Measurements from ENCODE around the gene FSTL4. TPM values are rescaled to one million over a fixed set of nuclear protein-coding genes. Genes with fewer than 3 reads are reported as not detected.

The FSTL4 gene
- polyA plus RNA-seq, 3 donors, result not detected

DNA sequence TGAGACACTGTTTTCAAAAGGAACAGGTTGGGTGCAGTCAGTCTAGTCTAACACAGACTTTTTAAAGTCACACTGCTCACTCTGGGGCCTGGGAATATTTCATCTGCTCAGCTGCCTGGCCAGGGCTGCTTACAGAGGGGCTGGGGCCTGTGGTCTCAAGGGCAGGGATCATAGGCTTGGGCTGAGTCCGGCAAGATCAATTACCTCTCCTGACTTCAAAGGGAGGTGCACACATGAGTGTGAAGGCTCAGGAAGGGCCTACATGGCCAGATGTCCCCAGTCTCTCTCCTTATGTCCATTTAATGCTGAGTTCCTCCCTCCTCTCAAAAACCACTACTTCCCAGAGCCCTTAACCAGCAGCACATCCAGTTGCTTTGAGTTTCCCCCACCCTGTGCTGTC lies 313.3 kb downstream of the FSTL4 start:
- TF ChIP-seq, protein P1, sequence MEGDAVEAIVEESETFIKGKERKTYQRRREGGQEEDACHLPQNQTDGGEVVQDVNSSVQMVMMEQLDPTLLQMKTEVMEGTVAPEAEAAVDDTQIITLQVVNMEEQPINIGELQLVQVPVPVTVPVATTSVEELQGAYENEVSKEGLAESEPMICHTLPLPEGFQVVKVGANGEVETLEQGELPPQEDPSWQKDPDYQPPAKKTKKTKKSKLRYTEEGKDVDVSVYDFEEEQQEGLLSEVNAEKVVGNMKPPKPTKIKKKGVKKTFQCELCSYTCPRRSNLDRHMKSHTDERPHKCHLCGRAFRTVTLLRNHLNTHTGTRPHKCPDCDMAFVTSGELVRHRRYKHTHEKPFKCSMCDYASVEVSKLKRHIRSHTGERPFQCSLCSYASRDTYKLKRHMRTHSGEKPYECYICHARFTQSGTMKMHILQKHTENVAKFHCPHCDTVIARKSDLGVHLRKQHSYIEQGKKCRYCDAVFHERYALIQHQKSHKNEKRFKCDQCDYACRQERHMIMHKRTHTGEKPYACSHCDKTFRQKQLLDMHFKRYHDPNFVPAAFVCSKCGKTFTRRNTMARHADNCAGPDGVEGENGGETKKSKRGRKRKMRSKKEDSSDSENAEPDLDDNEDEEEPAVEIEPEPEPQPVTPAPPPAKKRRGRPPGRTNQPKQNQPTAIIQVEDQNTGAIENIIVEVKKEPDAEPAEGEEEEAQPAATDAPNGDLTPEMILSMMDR (IDR thresholded peaks at IDR 0.05), result no peak
- no peak overlapping the region for H3K27ac ChIP-seq (ENCODE audit: low read depth in 1 of 2, low read length in 2 of 2)
- no peak overlapping the region for H3K4me2 ChIP-seq (replicated peaks; ENCODE audit: extremely low read depth, low read length, poor library complexity, severe bottlenecking)
- Mint-ChIP-seq H3K36me3 (no peaks in the 10 kb centered on the region), H3K4me3 (no peak overlapping the region), H3K4me1 (no peaks in the 10 kb centered on the region), H3K27ac (no peak overlapping the region), H3K27me3 (ENCODE audit: low read depth in 3 of 3) (peaks cover 1 to 6% (median 2%) of the 10 kb centered on the region in 3 donors), H3K9me3 (no peaks in the 10 kb centered on the region)
- no peaks in the 10 kb centered on the region for H3K36me3 ChIP-seq (replicated peaks in 1 of 2; ENCODE audit: control insufficient read depth in 1 of 2, insufficient read depth in 2 of 2, low read length in 2 of 2)
- no peaks in the 10 kb centered on the region for H4K20me1 ChIP-seq (ENCODE audit: insufficient read depth, low read length)
- H3K4me1 ChIP-seq (ENCODE audit: control insufficient read depth in 1 of 2, insufficient read depth in 2 of 2, low read length in 2 of 2), result no peaks in the 10 kb centered on the region
- WGBS (ENCODE audit: insufficient coverage), result 100% methylated on average over 1 of the region's 1 CpG
- no peak overlapping the region for H3K4me3 ChIP-seq (replicated peaks in 1 of 3; ENCODE audit: low read depth in 2 of 3, low read length in 3 of 3)
- intact Hi-C loops (cut with micrococcal nuclease), result no loop called here
- no peaks in the 10 kb centered on the region for H3K27me3 ChIP-seq (ENCODE audit: control insufficient read depth in 2 of 2, insufficient read depth in 2 of 2, low read length in 2 of 2)
- no peaks in the 10 kb centered on the region for H3K79me2 ChIP-seq (ENCODE audit: insufficient read depth, low read length)
- DNase-seq, result no peak
- H3K9ac ChIP-seq (ENCODE audit: insufficient read depth, low read length, poor library complexity, severe bottlenecking), result no peak overlapping the region
- H3K9me3 ChIP-seq (replicated peaks in 1 of 2; ENCODE audit: control insufficient read depth in 1 of 2, insufficient read depth in 1 of 2, low read length in 2 of 2), result no peaks in the 10 kb centered on the region
- H2AFZ ChIP-seq (ENCODE audit: insufficient read depth, low read depth, low read length, poor library complexity, severe bottlenecking), result no peak overlapping the region

DNA sequence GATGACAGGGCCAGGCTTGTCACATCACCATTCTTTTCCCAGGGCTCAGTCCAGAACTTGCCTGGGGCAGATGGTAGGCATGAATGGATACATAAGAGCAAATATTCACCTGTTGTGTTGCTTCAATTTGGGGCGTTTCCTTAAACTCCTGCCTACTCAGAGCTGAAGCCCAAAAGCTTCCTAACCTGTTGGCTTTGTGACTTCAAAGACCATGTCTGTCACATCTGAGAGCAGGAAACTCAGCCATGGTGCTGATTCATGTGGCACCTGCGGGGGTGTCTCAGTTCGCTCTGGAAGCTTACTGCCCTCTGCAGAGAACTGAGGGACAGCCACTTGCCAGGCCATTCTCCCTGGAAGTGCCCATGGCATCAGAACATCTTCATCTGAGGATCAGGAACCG lies 313.9 kb downstream of the FSTL4 start:
- Mint-ChIP-seq H3K4me1 (no peaks in the 10 kb centered on the region), H3K27me3 (ENCODE audit: low read depth in 3 of 3) (peaks cover 1 to 6% (median 2%) of the 10 kb centered on the region in 3 donors), H3K9me3 (no peaks in the 10 kb centered on the region), H3K27ac (no peak overlapping the region), H3K36me3 (no peaks in the 10 kb centered on the region), H3K4me3 (no peak overlapping the region)
- 81% methylated on average over 4 of the region's 4 CpGs for WGBS (ENCODE audit: insufficient coverage)
- Histone ChIP-seq H3K27me3 (ENCODE audit: control insufficient read depth in 2 of 2, insufficient read depth in 2 of 2, low read length in 2 of 2) (no peaks in the 10 kb centered on the region), H4K20me1 (ENCODE audit: insufficient read depth, low read length) (no peaks in the 10 kb centered on the region), H3K4me2 (replicated peaks; ENCODE audit: extremely low read depth, low read length, poor library complexity, severe bottlenecking) (no peak overlapping the region), H3K4me3 (replicated peaks in 1 of 3; ENCODE audit: low read depth in 2 of 3, low read length in 3 of 3) (no peak overlapping the region), H2AFZ (ENCODE audit: insufficient read depth, low read depth, low read length, poor library complexity, severe bottlenecking) (no peak overlapping the region), H3K9ac (ENCODE audit: insufficient read depth, low read length, poor library complexity, severe bottlenecking) (no peak overlapping the region), H3K27ac (ENCODE audit: low read depth in 1 of 2, low read length in 2 of 2) (no peak overlapping the region), H3K36me3 (replicated peaks in 1 of 2; ENCODE audit: control insufficient read depth in 1 of 2, insufficient read depth in 2 of 2, low read length in 2 of 2) (no peaks in the 10 kb centered on the region), H3K4me1 (ENCODE audit: control insufficient read depth in 1 of 2, insufficient read depth in 2 of 2, low read length in 2 of 2) (no peaks in the 10 kb centered on the region), H3K9me3 (replicated peaks in 1 of 2; ENCODE audit: control insufficient read depth in 1 of 2, insufficient read depth in 1 of 2, low read length in 2 of 2) (no peaks in the 10 kb centered on the region), H3K79me2 (ENCODE audit: insufficient read depth, low read length) (no peaks in the 10 kb centered on the region)
- TF ChIP-seq, protein P1 (IDR thresholded peaks at IDR 0.05), result no peak
- no peak for DNase-seq
- intact Hi-C loops (cut with micrococcal nuclease), result no loop called here

Data from CD14-positive monocyte (primary cell).